Subcutaneous abdominal adipose tissue (tissue), 5 donors: Measurements from ENCODE around the gene CROCC2.
A peak's percentile ranks its signal among the peaks of the same experiment; 100 is the strongest.

ENCODE experiments used
- H3K27ac ChIP-seq: one replicate; pipeline ENCODE4 v1.7.0; 2013; ENCODE audit warnings: low read depth, mild to moderate bottlenecking, inconsistent platforms, low read length, moderate library complexity
- H3K27me3 ChIP-seq, 5 donors: one replicate each; pipeline ENCODE4 v1.7.0; 2013; ENCODE audit warnings: low read length in 5 of 5, inconsistent platforms in 1 of 5; ENCODE audit not compliant: control insufficient read depth in 5 of 5, insufficient read depth in 4 of 5
- H3K36me3 ChIP-seq, 5 donors: one replicate each; pipeline ENCODE4 v1.7.0; 2013; ENCODE audit warnings: low read length in 5 of 5; ENCODE audit not compliant: control insufficient read depth in 5 of 5, insufficient read depth in 5 of 5
- H3K4me1 ChIP-seq, 5 donors: one replicate each; pipeline ENCODE4 v1.7.0; 2013; ENCODE audit warnings: low read length in 5 of 5, mild to moderate bottlenecking in 3 of 5, moderate library complexity in 1 of 5; ENCODE audit not compliant: control insufficient read depth in 5 of 5, insufficient read depth in 5 of 5
- H3K4me3 ChIP-seq, 5 donors: one replicate each; pipeline ENCODE4 v1.7.0; 2013; ENCODE audit warnings: low read length in 5 of 5, low read depth in 1 of 5
- H3K9ac ChIP-seq, 5 donors: one replicate each; pipeline ENCODE4 v1.7.0; 2013; ENCODE audit warnings: low read length in 5 of 5, mild to moderate bottlenecking in 4 of 5, moderate library complexity in 3 of 5
- H3K9me3 ChIP-seq, 5 donors: one replicate each; pipeline ENCODE4 v1.7.0; 2013; ENCODE audit warnings: low read length in 5 of 5; ENCODE audit not compliant: control insufficient read depth in 5 of 5
- donor health status: healthy.
- donor health status: healthy.
- donor health status: healthy.
- donor health status: healthy.
- donor health status: healthy.

CROCC2 gene

GRCh38 chr2:241000831-241001321 is 94.7 kb downstream of the CROCC2 start:
- Histone ChIP-seq H3K4me3 (peak overlapping the region in 2 of 5 donors; percentile 29 to 70), H3K27ac (peak overlapping the region; percentile 75), H3K27me3 (no peaks in the 10 kb centered on the region), H3K36me3 (peaks cover 0 to 34% (median 28%) of the 10 kb centered on the region in 5 donors), H3K4me1 (peaks cover 6 to 56% (median 51%) of the 10 kb centered on the region in 5 donors), H3K9me3 (peaks cover 5 to 22% (median 16%) of the 10 kb centered on the region in 5 donors), H3K9ac (no peak overlapping the region)

- H3K4me3 ChIP-seq: no peak overlapping the region
- no peak overlapping the region for H3K9ac ChIP-seq
- H3K36me3 ChIP-seq: peaks cover 0 to 34% (median 28%) of the 10 kb centered on the region in 5 donors
- H3K27me3 ChIP-seq: no peaks in the 10 kb centered on the region
- no peak overlapping the region for H3K27ac ChIP-seq
- peaks cover 5 to 22% (median 16%) of the 10 kb centered on the region in 5 donors for H3K9me3 ChIP-seq
- H3K4me1 ChIP-seq: peaks cover 6 to 49% (median 44%) of the 10 kb centered on the region in 5 donors
Observed at GRCh38 chr2:241001413-241002274, 95.5 kb downstream of the CROCC2 start.

GRCh38 chr2:241002275-241003046 is 96.3 kb downstream of the CROCC2 start:
- Histone ChIP-seq H3K27ac (no peak overlapping the region), H3K4me3 (peak overlapping the region in 1 of 5 donors; percentile 11), H3K4me1 (peaks cover 4 to 41% (median 35%) of the 10 kb centered on the region in 5 donors), H3K27me3 (no peaks in the 10 kb centered on the region), H3K9me3 (peaks cover 5 to 22% (median 16%) of the 10 kb centered on the region in 5 donors), H3K36me3 (peaks cover 0 to 34% (median 28%) of the 10 kb centered on the region in 5 donors), H3K9ac (no peak overlapping the region)

GRCh38 chr2:241003047-241003360 is 96.9 kb downstream of the CROCC2 start:
- Histone ChIP-seq H3K9me3 (peaks cover 5 to 22% (median 16%) of the 10 kb centered on the region in 5 donors), H3K27me3 (no peaks in the 10 kb centered on the region), H3K27ac (no peak overlapping the region), H3K4me1 (peaks cover 4 to 35% (median 30%) of the 10 kb centered on the region in 5 donors), H3K36me3 (peaks cover 0 to 34% (median 28%) of the 10 kb centered on the region in 5 donors), H3K4me3 (peak overlapping the region in 1 of 5 donors; percentile 8), H3K9ac (no peak overlapping the region)

- H3K27ac ChIP-seq: no peak overlapping the region
- H3K27me3 ChIP-seq: no peaks in the 10 kb centered on the region
- H3K4me3 ChIP-seq: peak overlapping the region in 2 of 5 donors; percentile 1 to 8
- peaks cover 5 to 22% (median 16%) of the 10 kb centered on the region in 5 donors for H3K9me3 ChIP-seq
- H3K4me1 ChIP-seq: peaks cover 4 to 32% (median 27%) of the 10 kb centered on the region in 5 donors
- H3K36me3 ChIP-seq: peaks cover 0 to 34% (median 28%) of the 10 kb centered on the region in 5 donors
- no peak overlapping the region for H3K9ac ChIP-seq
Observed at GRCh38 chr2:241003369-241003768, 97.2 kb downstream of the CROCC2 start.

GRCh38 chr2:241003830-241004564 is 97.9 kb downstream of the CROCC2 start:
- Histone ChIP-seq H3K27ac (no peak overlapping the region), H3K27me3 (no peaks in the 10 kb centered on the region), H3K4me1 (peaks cover 4 to 34% (median 30%) of the 10 kb centered on the region in 5 donors), H3K9ac (no peak overlapping the region), H3K36me3 (peaks cover 0 to 34% (median 28%) of the 10 kb centered on the region in 5 donors), H3K4me3 (peak overlapping the region in 3 of 5 donors; percentile 1 to 11 (median 8)), H3K9me3 (peaks cover 5 to 22% (median 16%) of the 10 kb centered on the region in 5 donors)

GRCh38 chr2:241005569-241005968 is 99.4 kb downstream of the CROCC2 start:
- Histone ChIP-seq H3K27ac (no peak overlapping the region), H3K9me3 (peaks cover 5 to 22% (median 16%) of the 10 kb centered on the region in 5 donors), H3K36me3 (peaks cover 0 to 33% (median 27%) of the 10 kb centered on the region in 5 donors), H3K27me3 (no peaks in the 10 kb centered on the region), H3K4me3 (no peak overlapping the region), H3K9ac (no peak overlapping the region), H3K4me1 (peaks cover under 1 to 36% (median 31%) of the 10 kb centered on the region in 5 donors)

- no peak overlapping the region for H3K4me3 ChIP-seq
- peaks cover 0 to 30% (median 24%) of the 10 kb centered on the region in 5 donors for H3K4me1 ChIP-seq
- H3K36me3 ChIP-seq: peaks cover 0 to 25% (median 20%) of the 10 kb centered on the region in 5 donors
- no peaks in the 10 kb centered on the region for H3K27me3 ChIP-seq
- H3K9ac ChIP-seq: no peak overlapping the region
- H3K27ac ChIP-seq: no peak overlapping the region
- peaks cover 5 to 22% (median 16%) of the 10 kb centered on the region in 5 donors for H3K9me3 ChIP-seq
Observed at GRCh38 chr2:241006412-241006811, 100.3 kb downstream of the CROCC2 start.

GRCh38 chr2:241007111-241007510 is 101.0 kb downstream of the CROCC2 start:
- Histone ChIP-seq H3K27me3 (no peaks in the 10 kb centered on the region), H3K9me3 (peaks cover 5 to 22% (median 16%) of the 10 kb centered on the region in 5 donors), H3K36me3 (peaks cover 0 to 18% (median 13%) of the 10 kb centered on the region in 5 donors), H3K4me3 (no peak overlapping the region), H3K9ac (no peak overlapping the region), H3K4me1 (peaks cover 0 to 25% (median 18%) of the 10 kb centered on the region in 5 donors), H3K27ac (no peak overlapping the region)
